BE2C (cell line): ENCODE results near the gene RRP1B.
"Not testable (repeated sequence)": the region's sequence is repeated elsewhere in the genome, so short reads cannot be mapped to it uniquely, and the experiment has no call there.

Source experiments
- DNase-seq: peaks from one replicate; pipeline ENCODE4 v3.0.0-alpha.2; 2020
- H3K27me3 ChIP-seq: fragments of 250-450 bp; sonication (Bioruptor Pico); 2 replicates; pipeline ENCODE4 v1.5.1; 2020; ENCODE audit warnings: mild to moderate bottlenecking
- H3K36me3 ChIP-seq: fragments of 250-450 bp; sonication (Bioruptor Pico); 2 replicates; pipeline ENCODE4 v1.5.1; 2020; ENCODE audit warnings: mild to moderate bottlenecking
- H3K4me1 ChIP-seq: fragments of 250-450 bp; sonication (Bioruptor Pico); 2 replicates; pipeline ENCODE4 v1.5.1; 2020
- H3K4me3 ChIP-seq: 2 replicates; pipeline ENCODE4 v1.5.1; 2011; ENCODE audit warnings: low read depth, low read length
- H3K9me3 ChIP-seq: fragments of 250-450 bp; sonication (Bioruptor Pico); 2 replicates; pipeline ENCODE4 v1.5.1; 2020
- TF ChIP-seq, protein P1 (sequence below): IDR thresholded peaks from 2 replicates; pipeline ENCODE4 v1.5.1; 2012; ENCODE audit warnings: mild to moderate bottlenecking, low read depth, low read length

The RRP1B gene

GRCh38 chr21:43708745-43709381, 49.5 kb downstream of the RRP1B start:
- H3K4me1 ChIP-seq, result no peaks in the 10 kb centered on the region
- DNase-seq, result no peak
- no peaks in the 10 kb centered on the region for H3K9me3 ChIP-seq
- H3K36me3 ChIP-seq, result no peaks in the 10 kb centered on the region
- TF ChIP-seq, protein P1, sequence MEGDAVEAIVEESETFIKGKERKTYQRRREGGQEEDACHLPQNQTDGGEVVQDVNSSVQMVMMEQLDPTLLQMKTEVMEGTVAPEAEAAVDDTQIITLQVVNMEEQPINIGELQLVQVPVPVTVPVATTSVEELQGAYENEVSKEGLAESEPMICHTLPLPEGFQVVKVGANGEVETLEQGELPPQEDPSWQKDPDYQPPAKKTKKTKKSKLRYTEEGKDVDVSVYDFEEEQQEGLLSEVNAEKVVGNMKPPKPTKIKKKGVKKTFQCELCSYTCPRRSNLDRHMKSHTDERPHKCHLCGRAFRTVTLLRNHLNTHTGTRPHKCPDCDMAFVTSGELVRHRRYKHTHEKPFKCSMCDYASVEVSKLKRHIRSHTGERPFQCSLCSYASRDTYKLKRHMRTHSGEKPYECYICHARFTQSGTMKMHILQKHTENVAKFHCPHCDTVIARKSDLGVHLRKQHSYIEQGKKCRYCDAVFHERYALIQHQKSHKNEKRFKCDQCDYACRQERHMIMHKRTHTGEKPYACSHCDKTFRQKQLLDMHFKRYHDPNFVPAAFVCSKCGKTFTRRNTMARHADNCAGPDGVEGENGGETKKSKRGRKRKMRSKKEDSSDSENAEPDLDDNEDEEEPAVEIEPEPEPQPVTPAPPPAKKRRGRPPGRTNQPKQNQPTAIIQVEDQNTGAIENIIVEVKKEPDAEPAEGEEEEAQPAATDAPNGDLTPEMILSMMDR, result no peak
- H3K4me3 ChIP-seq, result no peak overlapping the region
- no peaks in the 10 kb centered on the region for H3K27me3 ChIP-seq

GRCh38 chr21:43712268-43712942, 53.0 kb downstream of the RRP1B start:
- H3K27me3 ChIP-seq, result no peaks in the 10 kb centered on the region
- H3K36me3 ChIP-seq, result no peaks in the 10 kb centered on the region
- H3K4me3 ChIP-seq, result no peak overlapping the region
- H3K4me1 ChIP-seq, result no peaks in the 10 kb centered on the region
- no peak for DNase-seq
- TF ChIP-seq, protein P1, result no peak
- H3K9me3 ChIP-seq, result no peaks in the 10 kb centered on the region

GRCh38 chr21:43713123-43713522, 53.8 kb downstream of the RRP1B start:
- not testable (repeated sequence) for DNase-seq, H3K36me3 ChIP-seq, H3K9me3 ChIP-seq, H3K4me3 ChIP-seq, H3K4me1 ChIP-seq, H3K27me3 ChIP-seq

DNA sequence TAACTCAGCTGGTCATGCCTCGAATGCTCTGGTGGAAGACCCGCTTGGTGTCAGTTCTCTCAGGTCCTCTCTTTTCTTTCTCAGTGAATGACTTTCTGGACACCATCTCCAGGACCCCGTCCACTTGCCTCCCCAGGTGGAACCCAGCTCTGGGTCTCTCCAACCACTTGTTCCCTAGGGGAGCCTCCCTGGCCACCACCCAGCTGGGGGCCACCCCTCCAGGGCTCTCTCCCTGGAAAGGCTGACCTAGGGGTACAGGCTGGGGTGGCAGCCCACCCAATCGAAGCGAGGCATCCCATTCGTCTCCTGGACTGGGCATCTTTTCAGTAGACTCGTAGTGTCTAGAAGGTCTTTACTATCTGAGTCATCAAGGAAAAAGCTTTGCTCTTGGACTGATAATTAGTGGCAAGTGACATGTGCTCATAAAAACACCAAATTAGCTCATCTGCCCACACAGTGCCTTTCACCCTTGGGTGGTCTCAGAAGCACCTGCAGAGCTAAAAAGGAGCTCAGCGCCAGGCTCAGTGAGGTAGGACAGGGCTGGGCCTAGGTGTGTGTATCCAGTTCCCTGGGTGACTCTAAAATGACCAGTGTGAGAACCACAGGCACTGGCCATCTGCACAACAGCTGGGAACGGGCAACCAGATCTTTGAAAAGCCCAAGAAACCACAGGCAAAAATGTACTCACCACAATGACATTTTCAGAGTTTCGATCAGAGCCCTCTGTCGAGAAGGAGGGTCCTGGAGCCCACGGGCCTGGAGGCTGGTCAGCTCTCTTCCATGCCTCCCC, 57.2 kb downstream of the RRP1B start:
- TF ChIP-seq, protein P1, result no peak
- H3K27me3 ChIP-seq, result no peaks in the 10 kb centered on the region
- DNase-seq, result no peak
- no peak overlapping the region for H3K4me3 ChIP-seq
- no peaks in the 10 kb centered on the region for H3K4me1 ChIP-seq
- no peaks in the 10 kb centered on the region for H3K9me3 ChIP-seq
- no peaks in the 10 kb centered on the region for H3K36me3 ChIP-seq

- H3K4me3 ChIP-seq, result no peak overlapping the region
- no peaks in the 10 kb centered on the region for H3K9me3 ChIP-seq
- no peaks in the 10 kb centered on the region for H3K27me3 ChIP-seq
- TF ChIP-seq, protein P1, result no peak
- H3K36me3 ChIP-seq, result no peaks in the 10 kb centered on the region
- no peak for DNase-seq
- H3K4me1 ChIP-seq, result no peaks in the 10 kb centered on the region
Observed at GRCh38 chr21:43717166-43717853, 58.0 kb downstream of the RRP1B start.
